Ishikawa (cell line): Measurements from ENCODE around the gene HMGXB3.

ENCODE experiments used
- CEBPB ChIP-seq: IDR thresholded peaks from 2 replicates; pipeline ENCODE4 v1.6.1; 2012
- CREB1 ChIP-seq: IDR thresholded peaks from 2 replicates; pipeline ENCODE4 v1.6.1; 2012; ENCODE audit warnings: low read depth
- EGR1 ChIP-seq: IDR thresholded peaks from 2 replicates; pipeline ENCODE4 v1.6.1; 2012
- EP300 ChIP-seq: IDR thresholded peaks from 2 replicates; pipeline ENCODE4 v1.6.1; 2012; ENCODE audit warnings: borderline replicate concordance
- FOXM1 ChIP-seq: IDR thresholded peaks from 2 replicates; pipeline ENCODE4 v1.6.1; 2012; ENCODE audit warnings: low read depth, borderline replicate concordance
- MAX ChIP-seq: IDR thresholded peaks from 2 replicates; pipeline ENCODE4 v1.6.1; 2012
- NFIC ChIP-seq: IDR thresholded peaks from 2 replicates; pipeline ENCODE4 v1.6.1; 2012
- RAD21 ChIP-seq: IDR thresholded peaks from 2 replicates; pipeline ENCODE4 v1.6.1; 2012; ENCODE audit warnings: low read depth
- TAF1 ChIP-seq: IDR thresholded peaks from 2 replicates; pipeline ENCODE4 v1.6.1; 2012; ENCODE audit warnings: low read depth, mild to moderate bottlenecking
- TCF12 ChIP-seq: IDR thresholded peaks from 2 replicates; pipeline ENCODE4 v1.6.1; 2012; ENCODE audit warnings: low read depth
- TEAD4 ChIP-seq: IDR thresholded peaks from 2 replicates; pipeline ENCODE4 v1.6.1; 2012
- USF1 ChIP-seq: IDR thresholded peaks from 2 replicates; pipeline ENCODE4 v1.6.1; 2012
- YY1 ChIP-seq: IDR thresholded peaks from 2 replicates; pipeline ENCODE4 v1.6.1; 2012; ENCODE audit warnings: low read depth
- ZBTB7A ChIP-seq: IDR thresholded peaks from 2 replicates; pipeline ENCODE4 v1.6.1; 2012; ENCODE audit warnings: low read depth
- TF ChIP-seq, protein P1 (sequence below): IDR thresholded peaks from 2 replicates; pipeline ENCODE4 v1.6.1; 2012; ENCODE audit warnings: low read depth, mild to moderate bottlenecking

Gene HMGXB3

GRCh38 chr5:149963729-149964128, 36.8 kb upstream of the HMGXB3 start:
- TF ChIP-seq TCF12 (no peak), TAF1 (no peak), CEBPB (no peak), FOXM1 (no peak), CREB1 (no peak), TEAD4 (no peak), EGR1 (no peak), YY1 (no peak), EP300 (no peak), MAX (no peak), USF1 (no peak)

- no peak for TF ChIP-seq NFIC
- TF ChIP-seq TCF12: no peak
- no peak for TF ChIP-seq ZBTB7A
- no peak for TF ChIP-seq RAD21
- TF ChIP-seq TAF1: no peak
- TF ChIP-seq FOXM1: no peak
- TF ChIP-seq USF1: no peak
- TF ChIP-seq MAX: no peak
- TF ChIP-seq EP300: no peak
- no peak for TF ChIP-seq CREB1
- TF ChIP-seq YY1: no peak
- no peak for TF ChIP-seq EGR1
- no peak for TF ChIP-seq TEAD4
- TF ChIP-seq, protein P1, sequence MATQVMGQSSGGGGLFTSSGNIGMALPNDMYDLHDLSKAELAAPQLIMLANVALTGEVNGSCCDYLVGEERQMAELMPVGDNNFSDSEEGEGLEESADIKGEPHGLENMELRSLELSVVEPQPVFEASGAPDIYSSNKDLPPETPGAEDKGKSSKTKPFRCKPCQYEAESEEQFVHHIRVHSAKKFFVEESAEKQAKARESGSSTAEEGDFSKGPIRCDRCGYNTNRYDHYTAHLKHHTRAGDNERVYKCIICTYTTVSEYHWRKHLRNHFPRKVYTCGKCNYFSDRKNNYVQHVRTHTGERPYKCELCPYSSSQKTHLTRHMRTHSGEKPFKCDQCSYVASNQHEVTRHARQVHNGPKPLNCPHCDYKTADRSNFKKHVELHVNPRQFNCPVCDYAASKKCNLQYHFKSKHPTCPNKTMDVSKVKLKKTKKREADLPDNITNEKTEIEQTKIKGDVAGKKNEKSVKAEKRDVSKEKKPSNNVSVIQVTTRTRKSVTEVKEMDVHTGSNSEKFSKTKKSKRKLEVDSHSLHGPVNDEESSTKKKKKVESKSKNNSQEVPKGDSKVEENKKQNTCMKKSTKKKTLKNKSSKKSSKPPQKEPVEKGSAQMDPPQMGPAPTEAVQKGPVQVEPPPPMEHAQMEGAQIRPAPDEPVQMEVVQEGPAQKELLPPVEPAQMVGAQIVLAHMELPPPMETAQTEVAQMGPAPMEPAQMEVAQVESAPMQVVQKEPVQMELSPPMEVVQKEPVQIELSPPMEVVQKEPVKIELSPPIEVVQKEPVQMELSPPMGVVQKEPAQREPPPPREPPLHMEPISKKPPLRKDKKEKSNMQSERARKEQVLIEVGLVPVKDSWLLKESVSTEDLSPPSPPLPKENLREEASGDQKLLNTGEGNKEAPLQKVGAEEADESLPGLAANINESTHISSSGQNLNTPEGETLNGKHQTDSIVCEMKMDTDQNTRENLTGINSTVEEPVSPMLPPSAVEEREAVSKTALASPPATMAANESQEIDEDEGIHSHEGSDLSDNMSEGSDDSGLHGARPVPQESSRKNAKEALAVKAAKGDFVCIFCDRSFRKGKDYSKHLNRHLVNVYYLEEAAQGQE: no peak
- TF ChIP-seq CEBPB: no peak
Observed at GRCh38 chr5:149966946-149967345, 33.6 kb upstream of the HMGXB3 start.

DNA sequence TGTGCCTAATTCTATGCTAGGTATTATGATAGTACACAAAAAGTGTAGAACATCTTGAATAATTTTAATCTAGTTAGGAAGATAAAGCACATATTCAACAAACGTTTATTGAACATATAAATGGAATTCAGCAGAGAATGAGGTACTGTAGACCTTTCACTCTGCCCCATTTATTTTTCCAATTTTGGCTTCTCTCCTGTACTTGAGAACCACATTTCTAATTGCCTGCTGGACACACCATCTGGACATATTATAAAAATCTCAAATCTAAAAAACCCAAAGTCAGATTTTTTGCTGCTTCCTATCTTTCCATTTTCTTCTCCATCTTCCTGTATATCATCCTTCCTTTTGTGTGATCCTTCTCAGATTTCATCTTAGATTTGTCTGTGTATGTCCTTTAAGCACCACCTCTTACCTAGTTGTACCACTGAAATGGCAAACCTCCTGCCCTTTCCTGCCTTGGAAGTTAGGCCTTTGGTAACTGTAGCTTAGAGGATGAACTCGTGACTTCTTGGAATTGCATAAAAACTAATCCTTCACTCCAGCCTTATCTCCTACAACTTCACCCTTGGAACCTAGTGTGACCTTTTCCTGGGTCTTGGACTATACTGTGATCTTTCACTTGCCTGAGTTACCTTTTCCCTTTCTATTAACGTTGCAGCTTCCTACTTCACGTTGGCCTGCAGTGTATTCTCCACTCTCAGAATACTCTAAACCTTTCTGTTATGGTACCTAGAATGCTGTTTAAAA, 31.2 kb upstream of the HMGXB3 start:
- TF ChIP-seq NFIC: no peak
- TF ChIP-seq TAF1: no peak
- TF ChIP-seq MAX: no peak
- no peak for TF ChIP-seq TCF12
- no peak for TF ChIP-seq CREB1
- TF ChIP-seq TEAD4: no peak
- TF ChIP-seq CEBPB: no peak
- no peak for TF ChIP-seq ZBTB7A
- TF ChIP-seq FOXM1: no peak
- TF ChIP-seq, protein P1: no peak
- TF ChIP-seq YY1: no peak
- no peak for TF ChIP-seq EP300
- no peak for TF ChIP-seq EGR1
- TF ChIP-seq RAD21: no peak

DNA sequence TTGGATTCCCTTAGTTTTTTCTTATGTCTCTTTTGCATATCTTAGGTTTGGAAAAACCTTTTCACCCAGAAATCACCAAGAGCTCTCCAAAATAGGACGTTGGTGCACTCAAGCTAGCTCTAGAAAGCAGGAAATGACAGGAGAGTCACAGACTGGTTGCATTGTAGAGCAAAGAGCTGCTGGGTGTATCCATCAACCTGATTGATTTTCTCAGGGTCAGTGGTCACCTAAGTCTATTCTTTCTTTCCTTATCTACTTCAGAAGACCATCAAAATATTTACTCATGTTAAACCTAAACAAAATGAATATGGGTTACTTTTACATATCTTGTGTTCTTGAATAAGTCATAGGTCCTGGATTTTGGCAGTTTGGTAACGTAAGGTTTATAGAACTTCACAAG, 25.1 kb upstream of the HMGXB3 start:
- no peak for TF ChIP-seq TAF1
- TF ChIP-seq NFIC: no peak
- TF ChIP-seq MAX: no peak

DNA sequence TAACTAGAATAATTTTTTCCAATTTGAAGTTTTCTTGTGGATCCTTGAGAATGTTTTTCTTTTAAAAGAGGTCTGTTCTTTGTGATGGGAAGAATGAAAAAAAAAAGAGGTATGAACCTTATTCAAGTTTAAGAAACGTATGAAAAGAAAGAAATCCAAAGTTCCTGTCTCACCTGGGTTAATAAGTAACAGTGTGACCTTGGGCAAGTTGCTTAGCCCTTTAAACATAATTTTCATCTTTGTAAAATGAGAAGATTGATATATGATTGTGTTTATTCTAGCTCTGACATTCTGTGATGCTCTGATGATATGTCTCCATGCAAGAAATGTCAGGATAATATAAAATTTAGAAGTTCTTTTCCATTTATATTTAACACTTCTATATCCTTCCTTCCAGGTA, 20.6 kb upstream of the HMGXB3 start:
- TF ChIP-seq MAX: no peak
- no peak for TF ChIP-seq RAD21
- TF ChIP-seq NFIC: no peak
- TF ChIP-seq EP300: no peak
- no peak for TF ChIP-seq EGR1
- TF ChIP-seq ZBTB7A: no peak

GRCh38 chr5:149981206-149981605, 19.3 kb upstream of the HMGXB3 start:
- no peak for TF ChIP-seq TCF12
